Thyroid gland (tissue), 4 donors: Measurements from ENCODE around the gene VAMP2. TPM values are rescaled to one million over a fixed set of nuclear protein-coding genes. Genes with fewer than 3 reads are reported as not detected.
A peak's percentile ranks its signal among the peaks of the same experiment; 100 is the strongest.

Experiments used
- DNase-seq, 2 donors: peaks; one replicate each; pipeline ENCODE4 v3.0.0-alpha.2; 2019
- H3K27ac ChIP-seq, 3 donors: fragments of 200-600 bp; sonication (generic); 1 replicate in 2 of 3; 2 replicates in 1 of 3; pipeline ENCODE4 v1.5.1; 2016 to 2019; ENCODE audit warnings: mild to moderate bottlenecking in 1 of 3, moderate library complexity in 1 of 3
- H3K27me3 ChIP-seq: fragments of 200-600 bp; sonication (generic); one replicate; pipeline ENCODE4 v1.5.1; 2019
- H3K36me3 ChIP-seq, 2 donors: fragments of 200-600 bp; sonication (generic); one replicate each; pipeline ENCODE4 v1.5.1; 2016 to 2019
- H3K4me1 ChIP-seq, 2 donors: fragments of 200-600 bp; sonication (generic); one replicate each; pipeline ENCODE4 v1.5.1; 2017 to 2019
- H3K4me3 ChIP-seq, 3 donors: fragments of 200-600 bp; sonication (generic); replicated peaks in 1 of 3; 1 replicate in 2 of 3; 2 replicates in 1 of 3; pipeline ENCODE4 v1.5.1; 2016; ENCODE audit warnings: mild to moderate bottlenecking in 1 of 3
- H3K9me3 ChIP-seq: fragments of 200-600 bp; sonication (generic); one replicate; pipeline ENCODE4 v1.5.1; 2017
- POLR2A ChIP-seq, 2 donors: fragments of 450-650 bp; IDR thresholded peaks; one replicate each; pipeline ENCODE4 v1.6.1; 2017; ENCODE audit warnings: antibody characterized with exemption in 2 of 2, mild to moderate bottlenecking in 2 of 2, moderate library complexity in 1 of 2
- WGBS, 2 donors: methylation state at CpG; one replicate each; pipeline ENCODE4 v1.1.5; 2017; 5-methylcytosine and 5-hydroxymethylcytosine counted together
- intact Hi-C: fragments of 100-400 bp; cut with DNase I; formaldehyde crosslinking; loops from one replicate; pipeline ENCODE4 v1.15.1; 2023
- total RNA-seq, 4 donors: library from RNA; depleted of rRNA; stranded (reverse); fragments of >200 nt; gene quantifications; one replicate each; pipeline ENCODE4 v1.2.3, GENCODE V29; 2016
- TF ChIP-seq, protein P1 (sequence below), 6 experiments: fragments of 200-600 bp in 3 of 6; fragments of 450-650 bp in 3 of 6; sonication (generic) in 3 of 6; IDR thresholded peaks; one replicate each; pipeline ENCODE4 v1.5.1; 2016 to 2019; ENCODE audit warnings: antibody characterized with exemption in 6 of 6, mild to moderate bottlenecking in 2 of 6, inconsistent platforms in 1 of 6, moderate library complexity in 1 of 6

VAMP2 gene
- total RNA-seq, 4 donors from 2014 or later = 30.6 to 35.2 (median 33.4) TPM

DNA sequence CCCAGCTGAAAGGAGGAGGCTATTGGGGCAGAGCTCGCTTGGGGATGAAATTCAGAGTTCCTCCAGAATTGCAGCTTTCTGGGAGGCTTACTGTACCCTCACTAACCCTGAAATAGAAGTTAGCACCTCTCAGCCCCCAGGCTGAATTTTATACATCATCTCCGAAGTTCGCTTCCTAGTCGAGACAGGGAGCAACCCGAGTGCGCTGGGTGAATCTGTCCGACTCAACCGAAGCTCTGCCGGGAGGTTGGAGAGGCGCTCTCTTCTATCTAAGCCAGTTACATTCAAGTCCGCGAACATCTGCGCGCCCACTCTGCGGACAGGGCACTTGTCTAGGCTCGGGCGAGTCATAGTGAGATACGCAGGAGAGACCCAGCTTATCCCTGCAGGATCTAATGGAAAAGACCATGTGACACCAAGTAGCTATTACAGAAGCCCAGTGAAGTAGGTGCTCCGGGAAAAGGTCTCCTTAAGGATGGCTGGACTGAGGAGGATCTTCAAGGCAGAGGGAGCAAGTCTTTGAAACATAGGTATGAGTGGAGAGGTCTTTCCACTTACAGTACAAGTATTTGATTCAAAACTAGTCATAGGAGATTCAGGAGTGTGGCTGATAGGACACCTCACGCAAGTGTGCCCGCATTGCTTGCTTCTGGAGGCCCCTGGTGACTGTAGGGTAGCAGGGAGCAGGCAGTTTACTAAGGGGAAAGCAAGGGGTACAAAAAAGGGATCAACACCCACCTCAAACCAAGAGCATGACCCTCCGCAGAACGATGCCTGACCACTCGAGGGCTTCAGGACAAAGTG is 38.2 kb downstream of the VAMP2 start:
- WGBS, 2 donors = 5% methylated on average over 17 to 24 of the region's 24 CpGs
- Histone ChIP-seq H3K4me3 (peak overlapping the region in 1 of 3 donors; percentile 42), H3K4me1 (peaks cover 48 to 56% of the 10 kb centered on the region in 2 donors), H3K27me3 (peaks cover 5% of the 10 kb centered on the region), H3K27ac (no peak overlapping the region), H3K36me3 (no peaks in the 10 kb centered on the region), H3K9me3 (no peaks in the 10 kb centered on the region)
- intact Hi-C loops = loop anchor here (10.0 kb wide), 2 partner anchors 60 to 100 kb away; no protein-coding TSS in a partner anchor
- TF ChIP-seq, protein P1, sequence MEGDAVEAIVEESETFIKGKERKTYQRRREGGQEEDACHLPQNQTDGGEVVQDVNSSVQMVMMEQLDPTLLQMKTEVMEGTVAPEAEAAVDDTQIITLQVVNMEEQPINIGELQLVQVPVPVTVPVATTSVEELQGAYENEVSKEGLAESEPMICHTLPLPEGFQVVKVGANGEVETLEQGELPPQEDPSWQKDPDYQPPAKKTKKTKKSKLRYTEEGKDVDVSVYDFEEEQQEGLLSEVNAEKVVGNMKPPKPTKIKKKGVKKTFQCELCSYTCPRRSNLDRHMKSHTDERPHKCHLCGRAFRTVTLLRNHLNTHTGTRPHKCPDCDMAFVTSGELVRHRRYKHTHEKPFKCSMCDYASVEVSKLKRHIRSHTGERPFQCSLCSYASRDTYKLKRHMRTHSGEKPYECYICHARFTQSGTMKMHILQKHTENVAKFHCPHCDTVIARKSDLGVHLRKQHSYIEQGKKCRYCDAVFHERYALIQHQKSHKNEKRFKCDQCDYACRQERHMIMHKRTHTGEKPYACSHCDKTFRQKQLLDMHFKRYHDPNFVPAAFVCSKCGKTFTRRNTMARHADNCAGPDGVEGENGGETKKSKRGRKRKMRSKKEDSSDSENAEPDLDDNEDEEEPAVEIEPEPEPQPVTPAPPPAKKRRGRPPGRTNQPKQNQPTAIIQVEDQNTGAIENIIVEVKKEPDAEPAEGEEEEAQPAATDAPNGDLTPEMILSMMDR (IDR thresholded peaks at IDR 0.05) = no peak
- TF ChIP-seq POLR2A (IDR thresholded peaks at IDR 0.05) = no peak
- no peak for DNase-seq

DNA sequence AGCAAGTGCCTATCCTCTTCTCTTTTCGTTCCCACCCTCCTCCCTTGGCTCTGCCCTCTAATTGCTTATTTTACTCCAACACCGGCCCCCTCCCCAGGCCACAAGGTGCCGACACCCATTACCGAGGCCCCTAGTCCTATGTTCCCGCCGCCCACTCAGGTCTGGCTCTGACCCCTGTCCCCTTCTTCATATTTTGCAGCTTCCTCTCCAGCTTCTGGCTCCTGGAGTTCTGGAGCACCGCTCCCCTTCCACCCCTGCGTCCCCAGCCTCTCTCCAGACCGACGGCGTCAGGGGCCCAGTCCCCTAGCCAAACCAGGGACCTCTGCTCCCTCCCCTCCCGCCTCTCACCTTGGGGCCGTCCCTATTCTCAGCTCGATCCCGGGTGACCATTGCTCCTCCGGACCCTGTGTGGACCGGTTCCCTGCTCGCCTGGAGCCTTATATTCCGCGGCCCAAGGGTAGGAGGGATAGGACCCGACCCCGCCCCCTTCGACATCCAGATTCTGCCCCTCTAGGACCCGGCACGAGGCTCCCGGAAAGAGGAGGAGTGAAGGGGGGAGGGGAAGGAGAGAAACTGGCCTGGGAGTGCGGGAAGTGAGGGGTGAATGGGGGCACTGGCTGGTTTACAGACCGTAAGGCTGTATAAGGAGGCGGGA is 38.9 kb downstream of the VAMP2 start, which contains the start of gene HES7:
HES7 (minus strand) TSS at position 412 of the 655 bp plus-strand sequence; CDS start at position 390, 22 bp downstream.
- intact Hi-C loops = loop anchor here (10.0 kb wide), 2 partner anchors 61 to 101 kb away; no protein-coding TSS in a partner anchor
- WGBS, 2 donors = 2% methylated on average over 24 to 28 of the region's 29 CpGs

GRCh38 chr17:8122924-8123694 is 39.6 kb downstream of the VAMP2 start:
- no peaks in the 10 kb centered on the region for H3K9me3 ChIP-seq
- H3K27ac ChIP-seq = peak overlapping the region in 1 of 3 donors; percentile 52
- H3K36me3 ChIP-seq = no peaks in the 10 kb centered on the region
- peaks cover 5% of the 10 kb centered on the region for H3K27me3 ChIP-seq
- 1 to 2% methylated on average over 35 to 50 of the region's 55 CpGs for WGBS, 2 donors
- intact Hi-C loops = loop anchor here (10.0 kb wide), 2 partner anchors 62 to 102 kb away; no protein-coding TSS in a partner anchor
- DNase-seq = peak; percentile 43 to 55
- no peak for TF ChIP-seq POLR2A (IDR thresholded peaks at IDR 0.05)
- TF ChIP-seq, protein P1 (IDR thresholded peaks at IDR 0.05) = no peak
- H3K4me1 ChIP-seq = peaks cover 53 to 60% of the 10 kb centered on the region in 2 donors
- H3K4me3 ChIP-seq = peak overlapping the region in 1 of 3 donors; percentile 42

More for the DNA sequence above, 38.9 kb downstream of the VAMP2 start, which contains the start of gene HES7:
- H3K9me3 ChIP-seq = no peaks in the 10 kb centered on the region
- peaks cover 5% of the 10 kb centered on the region for H3K27me3 ChIP-seq
- peak in 1 of 2 donors; percentile 36 for DNase-seq
- H3K27ac ChIP-seq = peak within 1 kb of the TSS in 1 of 3 donors; percentile 52
- H3K4me1 ChIP-seq = peaks cover 48 to 56% of the 10 kb centered on the region in 2 donors
- H3K36me3 ChIP-seq = no peaks in the 10 kb centered on the region
- TF ChIP-seq, protein P1 (IDR thresholded peaks at IDR 0.05) = no peak
- no peak for TF ChIP-seq POLR2A (IDR thresholded peaks at IDR 0.05)
- peak within 1 kb of the TSS in 1 of 3 donors; percentile 42 for H3K4me3 ChIP-seq

GRCh38 chr17:8122422-8122923 is 40.3 kb downstream of the VAMP2 start:
- peak overlapping the region in 1 of 3 donors; percentile 63 for H3K27ac ChIP-seq
- no peak for DNase-seq

More at GRCh38 chr17:8122422-8122923, 40.3 kb downstream of the VAMP2 start:
- TF ChIP-seq, protein P1 (IDR thresholded peaks at IDR 0.05) = no peak
- no peak for TF ChIP-seq POLR2A (IDR thresholded peaks at IDR 0.05)
- Histone ChIP-seq H3K4me1 (peaks cover 58 to 66% of the 10 kb centered on the region in 2 donors), H3K4me3 (peak overlapping the region in 1 of 3 donors; percentile 42), H3K27me3 (peaks cover 5% of the 10 kb centered on the region), H3K36me3 (no peaks in the 10 kb centered on the region), H3K9me3 (no peaks in the 10 kb centered on the region)
- intact Hi-C loops = loop anchor here (10.0 kb wide), 2 partner anchors 62 to 102 kb away; no protein-coding TSS in a partner anchor
- WGBS, 2 donors = 1% methylated on average over 29 of the region's 29 CpGs
